ENCODE measurements around the gene BAD. TPM values are rescaled to one million over a fixed set of nuclear protein-coding genes. Genes with fewer than 3 reads are reported as not detected.

The BAD gene
- total and polyA plus RNA-seq, 2 of the 13 experiments (the other 11 are each of a cell fraction or from before 2014, with no cell fraction given): 17.9 to 28.5 TPM

Small RNA genes lying within 50 kb of the gene (small RNA-seq; reads per million reads assigned to genes)
- 0 reads per million in 3 experiments for gene RF00019 (ENCODE audit: insufficient read depth in 2 of 3, insufficient read length in 3 of 3, low read depth in 2 of 3, low replicate concordance in 1 of 3)

Other genes with a start within 250 kb of the BAD start
- 0.02 TPM in 1 of 2 replicates, not detected in the other for gene FLRT1, start 248.7 kb downstream of the BAD start, total RNA-seq (2016; rRNA removed; fragmentation: Illumina TruSeq; extraction: Trizol)
- gene FLRT1, start 248.7 kb downstream of the BAD start, polyA plus RNA-seq (2011; rRNA removed): 0.08 TPM in 2 replicates
- gene MACROD1, start 118.6 kb downstream of the BAD start, total RNA-seq (2016; rRNA removed; fragmentation: Illumina TruSeq; extraction: Trizol): 34.5 and 39.6 TPM in 2 replicates
- gene MACROD1, start 118.6 kb downstream of the BAD start, polyA plus RNA-seq (2011; rRNA removed): 23.1 and 33.3 TPM in 2 replicates
- 217 and 245 TPM in 2 replicates for gene STIP1, start 98.5 kb downstream of the BAD start, total RNA-seq (2016; rRNA removed; fragmentation: Illumina TruSeq; extraction: Trizol)
- gene STIP1, start 98.5 kb downstream of the BAD start, polyA plus RNA-seq (2011; rRNA removed): 81.1 and 83.3 TPM in 2 replicates
- not detected in 2 replicates for gene FERMT3, start 77.9 kb downstream of the BAD start, total RNA-seq (2016; rRNA removed; fragmentation: Illumina TruSeq; extraction: Trizol)
- gene FERMT3, start 77.9 kb downstream of the BAD start, polyA plus RNA-seq (2011; rRNA removed): 0.16 and 0.29 TPM in 2 replicates
- 21.0 and 24.8 TPM in 2 replicates for gene TRPT1, start 58.5 kb downstream of the BAD start, total RNA-seq (2016; rRNA removed; fragmentation: Illumina TruSeq; extraction: Trizol)
- gene TRPT1, start 58.5 kb downstream of the BAD start, polyA plus RNA-seq (2011; rRNA removed): 40.7 and 45.1 TPM in 2 replicates
- gene NUDT22, start 58.4 kb downstream of the BAD start, total RNA-seq (2016; rRNA removed; fragmentation: Illumina TruSeq; extraction: Trizol): 38.5 and 39.8 TPM in 2 replicates
- 33.5 and 38.6 TPM in 2 replicates for gene NUDT22, start 58.4 kb downstream of the BAD start, polyA plus RNA-seq (2011; rRNA removed)
- 7.1 and 10.3 TPM in 2 replicates for gene DNAJC4, start 54.1 kb downstream of the BAD start, total RNA-seq (2016; rRNA removed; fragmentation: Illumina TruSeq; extraction: Trizol)
- gene DNAJC4, start 54.1 kb downstream of the BAD start, polyA plus RNA-seq (2011; rRNA removed): 60.8 and 70.9 TPM in 2 replicates
- gene VEGFB, start 50.1 kb downstream of the BAD start, total RNA-seq (2016; rRNA removed; fragmentation: Illumina TruSeq; extraction: Trizol): 10.1 and 11.3 TPM in 2 replicates
- 9.0 and 10.8 TPM in 2 replicates for gene VEGFB, start 50.1 kb downstream of the BAD start, polyA plus RNA-seq (2011; rRNA removed)
- 29.4 and 53.3 TPM in 2 replicates for gene FKBP2, start 43.6 kb downstream of the BAD start, total RNA-seq (2016; rRNA removed; fragmentation: Illumina TruSeq; extraction: Trizol)
- gene FKBP2, start 43.6 kb downstream of the BAD start, polyA plus RNA-seq (2011; rRNA removed): 30.1 and 36.0 TPM in 2 replicates
- 120 and 148 TPM in 2 replicates for gene PPP1R14B, start 37.7 kb downstream of the BAD start, total RNA-seq (2016; rRNA removed; fragmentation: Illumina TruSeq; extraction: Trizol)
- gene PPP1R14B, start 37.7 kb downstream of the BAD start, polyA plus RNA-seq (2011; rRNA removed): 110 and 111 TPM in 2 replicates
- 11.0 and 13.8 TPM in 2 replicates for gene PLCB3, start 33.1 kb downstream of the BAD start, total RNA-seq (2016; rRNA removed; fragmentation: Illumina TruSeq; extraction: Trizol)
- gene PLCB3, start 33.1 kb downstream of the BAD start, polyA plus RNA-seq (2011; rRNA removed): 7.5 and 9.0 TPM in 2 replicates
- 10.3 and 13.2 TPM in 2 replicates for gene GPR137, start 1.2 kb upstream of the BAD start, total RNA-seq (2016; rRNA removed; fragmentation: Illumina TruSeq; extraction: Trizol)
- gene GPR137, start 1.2 kb upstream of the BAD start, polyA plus RNA-seq (2011; rRNA removed): 8.5 and 10.4 TPM in 2 replicates
- gene KCNK4, start 6.6 kb upstream of the BAD start, total RNA-seq (2016; rRNA removed; fragmentation: Illumina TruSeq; extraction: Trizol): not detected in 2 replicates
- gene KCNK4, start 6.6 kb upstream of the BAD start, polyA plus RNA-seq (2011; rRNA removed): not detected in 2 replicates
- gene CATSPERZ, start 15.7 kb upstream of the BAD start, total RNA-seq (2016; rRNA removed; fragmentation: Illumina TruSeq; extraction: Trizol): 0.22 and 0.73 TPM in 2 replicates
- 0.16 and 0.48 TPM in 2 replicates for gene CATSPERZ, start 15.7 kb upstream of the BAD start, polyA plus RNA-seq (2011; rRNA removed)
- gene ESRRA, start 20.9 kb upstream of the BAD start, total RNA-seq (2016; rRNA removed; fragmentation: Illumina TruSeq; extraction: Trizol): 28.3 and 36.3 TPM in 2 replicates
- gene ESRRA, start 20.9 kb upstream of the BAD start, polyA plus RNA-seq (2011; rRNA removed): 18.1 and 24.3 TPM in 2 replicates
- gene TRMT112, start 32.9 kb upstream of the BAD start, total RNA-seq (2016; rRNA removed; fragmentation: Illumina TruSeq; extraction: Trizol): 409 and 492 TPM in 2 replicates
- 151 and 186 TPM in 2 replicates for gene TRMT112, start 32.9 kb upstream of the BAD start, polyA plus RNA-seq (2011; rRNA removed)
- 215 and 266 TPM in 2 replicates for gene PRDX5, start 33.5 kb upstream of the BAD start, total RNA-seq (2016; rRNA removed; fragmentation: Illumina TruSeq; extraction: Trizol)
- gene PRDX5, start 33.5 kb upstream of the BAD start, polyA plus RNA-seq (2011; rRNA removed): 288 and 311 TPM in 2 replicates
- 4.8 and 5.2 TPM in 2 replicates for gene CCDC88B, start 55.5 kb upstream of the BAD start, total RNA-seq (2016; rRNA removed; fragmentation: Illumina TruSeq; extraction: Trizol)
- gene CCDC88B, start 55.5 kb upstream of the BAD start, polyA plus RNA-seq (2011; rRNA removed): 3.6 and 5.2 TPM in 2 replicates
- 8.9 and 14.2 TPM in 2 replicates for gene RPS6KA4, start 74.5 kb upstream of the BAD start, total RNA-seq (2016; rRNA removed; fragmentation: Illumina TruSeq; extraction: Trizol)
- gene RPS6KA4, start 74.5 kb upstream of the BAD start, polyA plus RNA-seq (2011; rRNA removed): 8.9 and 12.2 TPM in 2 replicates